Endothelial cell of umbilical vein (primary cell): Measurements from ENCODE around the gene TMEM252. TPM values are rescaled to one million over a fixed set of nuclear protein-coding genes. Genes with fewer than 3 reads are reported as not detected.

Source experiments
- BruUV-seq: library from RNA; stranded (reverse); fragments of 400-500 nt; replicated peaks from 2 replicates; lab custom pipeline; 2021; lab: Mats Ljungman, UMichigan
- CTCF ChIA-PET: fragments of 300-600, 350-600 bp; sonication (Branson Sonifier 250); formaldehyde crosslinking; loops from one replicate; lab custom pipeline; 2021; ENCODE audit warnings: antibody characterized with exemption, inconsistent platforms; lab: Charles Lee
- POLR2A ChIA-PET: fragments of 300-600, 350-600 bp; sonication (Branson Sonifier 250); formaldehyde crosslinking; loops from one replicate; lab custom pipeline; 2021; ENCODE audit warnings: antibody characterized with exemption, inconsistent platforms; lab: Charles Lee
- DNase-seq: peaks from one replicate; pipeline ENCODE4 v3.0.0-alpha.2; 2011; ENCODE audit warnings: low read depth, low spot score
- FAIRE-seq: peaks from 2 replicates; lab custom pipeline; 2011; peaks lifted over from hg19 to GRCh38; lab: Jason Lieb, UNC
- H2AFZ ChIP-seq: 2 replicates; pipeline ENCODE4 v1.6.0; 2012; ENCODE audit warnings: low read depth, low read length, control low read depth, inconsistent platforms
- H3K27ac ChIP-seq: 2 replicates; pipeline ENCODE4 v1.5.1; 2011; ENCODE audit warnings: low read depth, mild to moderate bottlenecking, control low read depth, low read length, moderate library complexity; ENCODE audit not compliant: insufficient read depth
- H3K27me3 ChIP-seq, 2 experiments: 2 replicates each; pipeline versions ENCODE4 v1.6.0 to v1.6.1; 2011; ENCODE audit warnings: low read length in 2 of 2, mixed read lengths in 1 of 2; ENCODE audit not compliant: control insufficient read depth in 2 of 2, insufficient read depth in 2 of 2
- H3K36me3 ChIP-seq, 2 experiments: 2 replicates in 1 of 2; 3 replicates in 1 of 2; pipeline ENCODE4 v1.5.1; 2011; ENCODE audit warnings: low read length in 2 of 2, mild to moderate bottlenecking in 1 of 2, moderate library complexity in 1 of 2; ENCODE audit not compliant: control insufficient read depth in 2 of 2, insufficient read depth in 2 of 2; ENCODE audit errors: extremely low read depth in 1 of 2
- H3K4me1 ChIP-seq: 3 replicates; pipeline ENCODE4 v1.5.1; 2011; ENCODE audit warnings: mild to moderate bottlenecking, low read length; ENCODE audit not compliant: control insufficient read depth, insufficient read depth; ENCODE audit errors: extremely low read depth
- H3K4me2 ChIP-seq: 2 replicates; pipeline ENCODE4 v1.6.1; 2011; ENCODE audit warnings: low read length, control low read depth, mixed read lengths; ENCODE audit not compliant: insufficient read depth
- H3K4me3 ChIP-seq, 3 experiments: fragments of 200-600 bp in 1 of 3; sonication (generic), shearing (Covaris generic) in 1 of 3; replicated peaks in 1 of 3; 2 replicates each; pipeline ENCODE4 v1.5.1; 2011 to 2016; ENCODE audit warnings: control low read depth in 3 of 3, low read length in 3 of 3, mild to moderate bottlenecking in 2 of 3, inconsistent platforms in 1 of 3, low read depth in 1 of 3, moderate library complexity in 1 of 3; ENCODE audit not compliant: insufficient read depth in 1 of 3
- H3K79me2 ChIP-seq: 2 replicates; pipeline ENCODE4 v1.6.0; 2012; ENCODE audit warnings: low read length, inconsistent platforms; ENCODE audit not compliant: control insufficient read depth, insufficient read depth
- H3K9ac ChIP-seq: replicated peaks from 2 replicates; pipeline ENCODE3; 2011; ENCODE audit warnings: low read length, control low read depth; ENCODE audit not compliant: insufficient read depth; ENCODE audit errors: extremely low read depth
- H3K9me1 ChIP-seq: replicated peaks from 3 replicates; pipeline ENCODE4 v1.6.0; 2011; ENCODE audit warnings: mild to moderate bottlenecking, low read length; ENCODE audit not compliant: control insufficient read depth, insufficient read depth; ENCODE audit errors: extremely low read depth
- H3K9me3 ChIP-seq: replicated peaks from 2 replicates; pipeline ENCODE4 v1.5.1; 2012; ENCODE audit warnings: low read length, inconsistent platforms; ENCODE audit not compliant: control insufficient read depth, insufficient read depth
- H4K20me1 ChIP-seq: replicated peaks from 2 replicates; pipeline ENCODE3; 2011; ENCODE audit warnings: mild to moderate bottlenecking, low read length; ENCODE audit not compliant: control insufficient read depth, insufficient read depth; ENCODE audit errors: extremely low read depth
- EZH2 ChIP-seq: IDR thresholded peaks from 2 replicates; pipeline ENCODE4 v1.6.1; 2012; ENCODE audit warnings: borderline replicate concordance, low read depth, mild to moderate bottlenecking, moderate library complexity, low read length, inconsistent platforms; ENCODE audit not compliant: severe bottlenecking
- FOS ChIP-seq: IDR thresholded peaks from 2 replicates; pipeline ENCODE4 v1.6.1; 2011; ENCODE audit warnings: mild to moderate bottlenecking, low read length, moderate library complexity, borderline replicate concordance; ENCODE audit not compliant: insufficient read depth
- GATA2 ChIP-seq: IDR thresholded peaks from 2 replicates; pipeline ENCODE4 v1.7.0; 2011; ENCODE audit warnings: low read depth, mild to moderate bottlenecking, moderate library complexity, mixed read lengths, low read length; ENCODE audit not compliant: insufficient read length, insufficient read depth
- JUN ChIP-seq: IDR thresholded peaks from 2 replicates; pipeline ENCODE4 v1.6.1; 2011; ENCODE audit warnings: borderline replicate concordance, low read depth; ENCODE audit not compliant: insufficient read length, insufficient read depth
- POLR2A ChIP-seq: IDR thresholded peaks from 2 replicates; pipeline ENCODE4 v1.6.1; 2012; ENCODE audit warnings: low read depth, mild to moderate bottlenecking, control low read depth, low read length
- POLR2AphosphoS5 ChIP-seq: IDR thresholded peaks from 2 replicates; pipeline ENCODE4 v1.6.1; 2012; ENCODE audit warnings: low read depth, mild to moderate bottlenecking, control low read depth, low read length, moderate library complexity; ENCODE audit not compliant: insufficient read depth
- dilution Hi-C: fragments of 300-500 bp; cut with MboI; formaldehyde crosslinking; loops from one replicate; pipeline ENCODE4 v1.15.0; 2019; ENCODE audit warnings: low sequenced_read_pairs; ENCODE audit not compliant: extremely low pct_ligation_motif_present
- intact Hi-C: fragments of 100-400 bp; cut with micrococcal nuclease; formaldehyde crosslinking; loops from one replicate; pipeline ENCODE4 v1.10.0; 2022
- polyA plus RNA-seq, 4 experiments: library from polyadenylated mRNA; depleted of rRNA in 3 of 4; stranded (reverse) in 3 of 4; unstranded in 1 of 4; fragments of >200 nt; gene quantifications; 2 replicates each; pipeline versions ENCODE4 v1.2.1 to v1.2.3, GENCODE V29; 2011 to 2012; ENCODE audit warnings: missing spikeins in 1 of 4
- total RNA-seq: library from RNA; stranded (reverse); gene quantifications from 2 replicates; pipeline ENCODE4 v1.2.3, GENCODE V29; 2021
- TF ChIP-seq, protein P1 (sequence below), 2 donors: IDR thresholded peaks; 1 replicate in 1 of 2; 2 replicates in 1 of 2; pipeline ENCODE4 v1.5.1; 2011; ENCODE audit warnings: low read length in 2 of 2, mild to moderate bottlenecking in 2 of 2, moderate library complexity in 2 of 2, control low read depth in 1 of 2, inconsistent platforms in 1 of 2, low read depth in 1 of 2; ENCODE audit not compliant: insufficient read depth in 1 of 2; ENCODE audit errors: extremely low read depth in 1 of 2

Gene TMEM252
- total and polyA plus RNA-seq, 2 donors (not counting 3 experiments of a cell fraction or from before 2014, with no cell fraction given), result not detected

DNA sequence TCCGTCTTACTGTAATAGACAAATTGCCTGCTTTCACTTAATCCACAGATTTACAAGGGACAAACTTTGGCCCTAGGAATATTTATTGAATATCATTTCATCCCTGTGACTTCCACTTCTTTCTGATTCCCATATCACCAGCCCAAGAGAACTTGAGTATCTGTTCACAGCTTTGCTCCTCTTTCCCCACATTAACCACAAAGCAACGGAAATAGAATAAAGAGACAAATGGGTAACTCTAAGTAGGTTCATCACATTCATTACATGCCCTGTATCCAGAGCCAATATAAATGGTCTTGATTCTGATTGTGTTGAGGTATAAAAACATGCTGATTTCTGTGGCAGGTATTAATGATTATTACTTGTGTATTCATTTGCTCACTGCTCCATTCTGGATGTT, 41.9 kb downstream of the TMEM252 start:
- BruUV-seq, result no TSS peak
- Histone ChIP-seq H3K79me2 (no peaks in the 10 kb centered on the region), H3K4me2 (no peak overlapping the region), H3K36me3 (no peaks in the 10 kb centered on the region), H4K20me1 (no peaks in the 10 kb centered on the region), H2AFZ (no peak overlapping the region), H3K9me1 (no peaks in the 10 kb centered on the region), H3K27me3 (no peaks in the 10 kb centered on the region), H3K9me3 (no peaks in the 10 kb centered on the region), H3K4me1 (no peaks in the 10 kb centered on the region), H3K27ac (no peak overlapping the region), H3K4me3 (no peak overlapping the region), H3K9ac (no peak overlapping the region)
- intact Hi-C loops, result no loop called here
- no peak for TF ChIP-seq FOS
- TF ChIP-seq POLR2AphosphoS5, result no peak
- TF ChIP-seq POLR2A, result no peak
- ChIA-PET POLR2A (no interaction called here), CTCF (interaction anchor here (1.7 kb wide), 1 partner anchor 9 kb away, joined by 5 read pairs; no protein-coding TSS in a partner anchor)
- dilution Hi-C loops, result no loop called here
- DNase-seq (no peak), FAIRE-seq (no peak)

DNA sequence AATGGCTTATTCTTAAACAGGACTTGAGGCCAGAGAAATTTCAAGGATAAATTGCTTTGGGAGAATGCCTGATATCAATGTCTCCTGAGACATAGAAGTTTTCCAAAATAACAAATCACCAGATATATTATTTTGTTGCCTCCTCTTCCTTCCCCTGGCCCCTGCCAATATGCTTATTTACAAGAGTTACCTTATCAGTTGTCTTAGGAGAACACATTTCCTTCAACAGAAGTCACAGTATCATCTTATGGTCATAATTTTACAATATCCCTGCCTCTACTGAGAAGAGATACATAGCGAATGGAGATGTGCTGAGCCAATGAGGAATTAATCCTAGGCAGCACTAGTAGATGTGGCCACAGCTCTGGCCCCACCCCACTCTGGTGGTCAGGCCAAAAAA, 43.1 kb downstream of the TMEM252 start:
- POLR2A ChIA-PET, result no interaction called here
- no peak overlapping the region for H3K4me2 ChIP-seq
- H3K9ac ChIP-seq, result no peak overlapping the region
- H3K79me2 ChIP-seq, result no peaks in the 10 kb centered on the region
- H3K4me1 ChIP-seq, result no peaks in the 10 kb centered on the region
- dilution Hi-C loops, result no loop called here
- H3K27me3 ChIP-seq, result no peaks in the 10 kb centered on the region
- H3K4me3 ChIP-seq, result no peak overlapping the region
- TF ChIP-seq GATA2 (no peak), EZH2 (no peak), JUN (no peak), POLR2AphosphoS5 (no peak)
- TF ChIP-seq, protein P1, sequence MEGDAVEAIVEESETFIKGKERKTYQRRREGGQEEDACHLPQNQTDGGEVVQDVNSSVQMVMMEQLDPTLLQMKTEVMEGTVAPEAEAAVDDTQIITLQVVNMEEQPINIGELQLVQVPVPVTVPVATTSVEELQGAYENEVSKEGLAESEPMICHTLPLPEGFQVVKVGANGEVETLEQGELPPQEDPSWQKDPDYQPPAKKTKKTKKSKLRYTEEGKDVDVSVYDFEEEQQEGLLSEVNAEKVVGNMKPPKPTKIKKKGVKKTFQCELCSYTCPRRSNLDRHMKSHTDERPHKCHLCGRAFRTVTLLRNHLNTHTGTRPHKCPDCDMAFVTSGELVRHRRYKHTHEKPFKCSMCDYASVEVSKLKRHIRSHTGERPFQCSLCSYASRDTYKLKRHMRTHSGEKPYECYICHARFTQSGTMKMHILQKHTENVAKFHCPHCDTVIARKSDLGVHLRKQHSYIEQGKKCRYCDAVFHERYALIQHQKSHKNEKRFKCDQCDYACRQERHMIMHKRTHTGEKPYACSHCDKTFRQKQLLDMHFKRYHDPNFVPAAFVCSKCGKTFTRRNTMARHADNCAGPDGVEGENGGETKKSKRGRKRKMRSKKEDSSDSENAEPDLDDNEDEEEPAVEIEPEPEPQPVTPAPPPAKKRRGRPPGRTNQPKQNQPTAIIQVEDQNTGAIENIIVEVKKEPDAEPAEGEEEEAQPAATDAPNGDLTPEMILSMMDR (IDR thresholded peaks at IDR 0.05; ENCODE audit: extremely low read depth in 1 of 2, insufficient read depth in 1 of 2, low read depth in 1 of 2, low read length in 2 of 2), result no peak
- FAIRE-seq, result no peak
- no peaks in the 10 kb centered on the region for H4K20me1 ChIP-seq
- H3K9me3 ChIP-seq, result no peaks in the 10 kb centered on the region
- H2AFZ ChIP-seq, result no peak overlapping the region
- no peaks in the 10 kb centered on the region for H3K9me1 ChIP-seq
- H3K27ac ChIP-seq, result no peak overlapping the region
- H3K36me3 ChIP-seq, result no peaks in the 10 kb centered on the region
- CTCF ChIA-PET, result interaction anchor here (1.7 kb wide), 1 partner anchor 10 kb away, joined by 5 read pairs; no protein-coding TSS in a partner anchor
- DNase-seq, result no peak
- intact Hi-C loops, result no loop called here
- no TSS peak for BruUV-seq
